ENCODE data around the gene GPR143.

GPR143 gene

GRCh38 chrX:9767375-9767774 is 1.7 kb upstream of the GPR143 start:
- DNase-seq = no peak

DNA sequence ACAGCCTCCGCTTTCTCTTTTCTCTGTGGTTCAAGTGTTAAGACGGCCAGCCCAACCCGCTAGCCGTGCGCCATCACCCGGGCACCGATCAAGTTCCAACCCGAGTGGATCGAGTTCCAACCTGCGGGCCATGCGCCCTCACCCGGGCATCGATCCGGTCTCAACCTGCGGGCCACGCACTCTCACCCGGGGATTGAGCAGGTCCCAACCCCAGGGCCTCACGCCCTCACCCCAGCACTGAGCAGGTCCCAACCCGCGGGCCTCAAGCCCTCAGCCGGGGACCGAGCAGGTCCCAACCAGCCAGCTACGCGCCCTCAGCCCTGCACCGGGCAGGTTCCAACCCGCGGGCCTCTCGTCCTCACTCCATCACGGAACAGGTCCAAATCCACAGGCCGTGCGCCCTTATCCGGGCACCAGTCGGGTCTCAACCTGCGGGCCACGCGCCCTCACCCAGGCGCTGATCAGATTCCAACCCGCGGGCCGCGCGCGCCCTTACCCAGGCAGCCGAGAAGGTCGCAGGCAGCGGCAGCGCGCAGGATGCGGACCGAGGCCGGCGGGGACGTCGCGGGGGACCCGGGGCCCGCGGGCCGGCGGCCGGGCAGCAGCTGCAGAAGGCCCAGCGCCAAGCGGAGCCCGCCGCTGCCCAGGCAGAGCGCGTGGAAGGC is 443 bp downstream of the GPR143 start:
- no peak for DNase-seq

- no peak for DNase-seq
These were observed 6.3 kb downstream of the GPR143 start for GRCh38 chrX:9759337-9759736.

DNA sequence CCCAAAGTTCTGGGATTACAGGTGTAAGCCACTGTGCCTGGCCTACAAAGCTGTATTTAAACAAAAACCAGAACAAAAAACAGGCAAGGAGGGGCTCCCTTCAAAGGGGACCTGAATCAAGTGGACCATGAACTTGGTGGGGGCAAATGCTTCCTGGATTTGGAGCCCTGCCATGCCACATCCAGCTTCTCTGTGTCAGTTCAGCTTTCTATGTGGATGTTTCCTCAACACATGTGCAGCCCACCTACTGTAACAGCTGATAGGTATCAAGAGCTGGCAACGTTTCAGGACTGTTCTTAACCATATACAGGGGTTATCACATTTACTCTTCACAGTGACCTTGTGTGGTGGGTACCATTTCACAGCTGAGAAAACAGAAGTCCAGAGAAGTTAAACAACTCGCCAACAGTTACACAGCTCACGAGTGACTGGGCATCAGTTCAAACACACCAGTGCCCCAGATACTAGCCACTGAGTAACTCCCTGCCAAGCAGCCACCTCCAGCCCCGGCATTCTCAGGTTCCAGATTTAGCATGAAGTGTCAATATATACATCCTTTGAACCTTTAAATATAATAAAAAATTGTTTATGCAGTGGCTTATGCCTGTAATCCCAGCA is 7.5 kb downstream of the GPR143 start:
- DNase-seq = no peak

GRCh38 chrX:9757366-9757765 is 8.3 kb downstream of the GPR143 start:
- no peak for DNase-seq

GRCh38 chrX:9749146-9749692 is 16.4 kb downstream of the GPR143 start:
- no peak for DNase-seq

DNA sequence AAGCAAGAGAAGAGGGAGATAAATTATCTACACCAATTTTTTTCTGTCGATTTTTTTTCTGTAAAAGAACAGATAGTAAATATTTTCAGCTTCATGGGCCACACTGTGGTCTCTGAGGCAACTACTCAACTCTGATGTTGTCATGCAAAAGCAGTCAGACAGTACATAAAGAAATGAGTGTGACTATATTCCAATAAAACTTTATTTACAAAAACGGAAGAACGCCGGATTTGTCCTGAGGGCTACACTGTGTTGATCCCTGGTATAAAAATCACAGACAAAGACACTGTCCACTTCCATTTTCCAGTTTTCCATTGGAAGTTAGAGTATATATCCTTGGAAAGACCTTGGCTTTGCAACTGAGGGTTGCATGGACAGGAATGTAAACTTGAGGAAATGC is 18.0 kb downstream of the GPR143 start:
- DNase-seq = no peak

DNA sequence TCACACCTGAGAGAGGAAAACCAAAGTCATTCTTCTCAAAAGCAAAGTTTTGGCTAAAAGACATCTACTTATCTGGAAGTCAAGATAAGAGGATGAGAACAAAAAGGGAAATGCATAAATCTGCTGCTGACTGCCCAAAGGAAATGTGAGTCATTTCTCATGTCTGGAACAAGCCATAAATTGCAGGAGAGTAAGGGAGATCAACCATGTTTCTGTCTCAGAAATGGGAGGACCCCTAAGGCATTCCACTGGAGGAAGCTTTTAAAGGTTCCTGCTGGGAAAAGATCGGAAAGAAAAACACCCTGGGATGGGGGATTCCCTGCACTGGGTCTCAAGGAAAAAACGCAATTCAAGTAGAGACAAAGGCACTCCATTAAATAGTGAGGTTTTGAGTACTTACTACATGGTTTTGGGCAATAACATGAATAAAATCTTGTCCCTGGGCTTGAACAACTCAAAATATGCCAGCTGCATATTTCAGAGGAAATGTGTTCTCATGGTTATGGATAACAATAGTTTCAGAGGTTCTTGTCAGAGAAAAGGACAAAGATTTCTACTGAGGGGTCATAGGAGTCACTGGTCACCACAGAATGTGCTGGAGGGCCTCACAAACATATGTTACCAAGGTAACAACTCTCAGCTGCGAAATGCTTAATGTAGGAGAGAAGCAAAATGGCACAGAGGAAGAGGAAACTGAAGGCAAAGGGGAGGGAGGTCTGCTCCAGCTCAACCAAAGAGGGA is 19.3 kb downstream of the GPR143 start:
- no peak for DNase-seq

- DNase-seq = no peak
These were observed 20.1 kb downstream of the GPR143 start for GRCh38 chrX:9745417-9746115.

DNA sequence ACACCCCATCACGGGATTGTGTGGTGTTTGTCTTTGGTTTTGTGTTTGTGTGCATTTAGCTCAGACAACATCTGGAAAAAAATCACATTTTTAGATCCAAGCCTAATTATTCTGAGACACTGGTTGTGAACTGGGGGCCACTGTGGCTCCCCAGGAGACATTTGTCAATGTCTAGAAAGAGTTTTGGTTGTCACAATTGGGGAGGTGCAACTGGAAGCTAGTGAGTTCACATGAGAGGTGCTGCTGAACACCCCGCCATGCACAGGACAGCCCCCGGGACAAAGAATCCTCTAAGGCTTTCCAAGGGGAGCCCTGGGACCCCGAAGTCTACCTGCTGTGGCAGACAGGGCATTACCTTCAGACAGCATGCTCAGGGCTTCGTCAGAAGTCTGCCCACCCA is 26.5 kb downstream of the GPR143 start:
- DNase-seq = no peak

DNA sequence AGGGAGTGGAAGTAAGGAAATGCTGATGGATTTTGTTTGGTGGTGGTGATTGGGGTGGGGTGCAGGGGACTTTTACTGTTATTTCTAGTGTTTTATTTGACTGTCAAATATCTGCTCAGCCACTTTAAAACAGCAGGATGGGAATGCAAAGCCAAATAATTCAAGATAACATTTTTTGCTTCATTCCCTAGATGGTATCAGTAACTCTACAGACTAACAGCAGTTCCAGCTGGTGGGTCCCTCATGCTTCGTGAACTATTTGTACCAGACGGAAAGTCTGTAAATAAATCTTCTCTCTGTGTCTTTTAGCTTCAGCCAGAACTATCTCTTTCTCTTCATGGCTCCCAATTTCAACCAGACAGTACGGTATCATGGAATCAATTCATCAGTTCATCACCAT is 27.5 kb downstream of the GPR143 start:
- no peak for DNase-seq

GRCh38 chrX:9737363-9737762 is 28.3 kb downstream of the GPR143 start:
- no peak for DNase-seq

- DNase-seq = no peak
These were observed 34.9 kb downstream of the GPR143 start for GRCh38 chrX:9730752-9731151.

DNA sequence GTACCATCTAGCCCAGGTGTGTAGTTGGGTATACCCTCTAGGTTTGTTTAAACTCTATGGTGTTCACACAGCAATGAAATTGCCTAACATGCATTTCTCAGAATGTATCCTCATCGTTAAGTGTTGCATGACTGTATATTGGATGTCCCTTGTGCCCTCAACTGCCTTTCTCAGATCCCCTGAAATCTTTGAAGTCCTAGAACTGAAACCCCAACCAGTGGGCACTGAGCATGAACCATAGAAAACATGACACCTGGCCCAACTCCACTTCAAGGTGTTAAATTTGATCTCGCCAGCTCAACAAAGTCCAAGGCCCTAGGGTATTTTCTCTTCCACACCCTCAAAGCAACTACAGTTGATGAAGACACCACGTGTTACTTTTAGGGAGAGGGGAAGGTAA is 35.6 kb downstream of the GPR143 start:
- no peak for DNase-seq

GRCh38 chrX:9729171-9729885 is 36.3 kb downstream of the GPR143 start:
- no peak for DNase-seq

- DNase-seq = no peak
These were observed 37.4 kb downstream of the GPR143 start for GRCh38 chrX:9728261-9728660.

- DNase-seq = no peak
These were observed 40.9 kb downstream of the GPR143 start for GRCh38 chrX:9724711-9725110.

DNA sequence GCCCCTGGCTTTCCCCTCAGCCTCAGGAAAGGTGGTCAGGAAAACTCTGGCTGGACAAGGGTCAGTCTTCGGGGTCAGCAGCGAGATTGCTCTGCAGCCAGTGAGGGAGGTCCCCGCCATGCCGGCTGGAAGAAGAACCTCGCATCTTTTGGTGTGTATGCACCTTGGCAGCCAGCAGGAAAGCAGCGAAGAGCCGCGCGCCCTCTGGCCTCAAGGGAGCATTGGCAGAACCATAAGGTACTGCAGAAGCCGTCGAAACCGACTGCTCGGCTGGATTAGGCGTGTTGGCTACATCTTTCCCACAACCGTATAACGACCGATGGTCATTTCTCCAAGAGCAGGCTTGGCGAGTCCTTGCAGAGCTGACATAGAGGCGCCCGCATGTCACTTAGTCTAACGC is 48.3 kb downstream of the GPR143 start:
- DNase-seq = no peak

- DNase-seq = no peak
These were observed 55.3 kb downstream of the GPR143 start for GRCh38 chrX:9710332-9710731.

DNA sequence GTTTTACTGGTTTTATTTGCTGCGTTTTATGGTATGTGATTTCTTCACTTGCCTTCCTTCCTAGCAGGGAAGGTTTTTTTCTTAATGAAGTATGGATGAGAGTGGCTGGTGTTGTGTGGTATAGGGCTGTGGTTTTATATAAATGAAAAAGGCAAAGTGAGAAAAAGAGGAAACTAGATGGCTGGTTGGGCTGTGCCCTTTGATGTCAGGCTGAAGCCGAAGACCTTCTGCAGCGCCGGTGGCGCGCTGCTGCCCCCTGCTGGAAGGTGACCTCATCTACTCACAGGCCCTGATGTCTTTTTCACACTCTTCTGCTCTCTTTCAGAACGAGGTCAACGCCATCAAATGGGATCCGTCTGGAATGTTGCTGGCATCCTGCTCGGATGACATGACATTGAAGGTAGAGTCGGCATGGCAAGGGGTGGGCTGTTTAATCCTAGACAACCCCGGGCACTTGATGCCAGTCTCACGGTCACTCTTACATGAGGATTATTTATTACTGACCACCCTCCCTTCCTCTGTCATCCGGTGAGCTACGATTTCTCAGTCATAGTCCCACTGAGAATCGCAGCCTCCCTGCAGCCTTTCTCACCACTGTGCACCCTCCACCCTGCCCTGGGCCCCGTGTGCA is 56.6 kb downstream of the GPR143 start:
- peak; percentile 18 to 47 for DNase-seq

DNA sequence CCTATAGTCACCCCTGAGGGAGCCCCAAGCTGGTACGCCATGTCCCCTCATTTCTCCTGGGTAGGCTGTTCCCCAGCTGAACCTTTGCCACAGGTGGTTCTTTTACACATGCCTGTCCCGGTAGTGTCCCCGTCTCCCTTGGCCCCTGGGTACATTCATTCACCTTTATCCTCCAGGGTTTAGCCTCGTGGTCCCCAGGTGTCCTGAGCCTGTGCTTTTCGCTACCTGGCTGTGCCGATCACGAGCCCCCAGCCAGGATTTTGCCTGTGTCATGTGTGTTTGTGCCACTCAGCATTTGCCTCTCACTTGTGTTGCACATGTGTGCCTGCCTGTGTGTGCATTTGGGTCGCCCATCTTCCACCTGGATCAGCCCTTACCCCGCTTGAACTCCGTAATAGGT is 57.6 kb downstream of the GPR143 start:
- no peak for DNase-seq

All from NCI-H187 (cell line).